Osteoblast (primary cell): ENCODE measurements around the gene GRM6. TPM values are rescaled to one million over a fixed set of nuclear protein-coding genes. Genes with fewer than 3 reads are reported as not detected.

ENCODE experiments used
- DNase-seq: peaks from one replicate; pipeline ENCODE4 v3.0.0; 2011; ENCODE audit warnings: low spot score, mixed read lengths; ENCODE audit not compliant: insufficient read length; ENCODE audit errors: missing footprints
- H2AFZ ChIP-seq: 2 replicates; pipeline ENCODE4 v1.6.0; 2011; ENCODE audit warnings: mild to moderate bottlenecking, low read length
- H3K27ac ChIP-seq: 2 replicates; pipeline ENCODE4 v1.5.1; 2011; ENCODE audit warnings: mild to moderate bottlenecking, low read depth, low read length, moderate library complexity
- H3K27me3 ChIP-seq: 2 replicates; pipeline ENCODE4 v1.6.0; 2012; ENCODE audit warnings: mild to moderate bottlenecking, control low read depth, inconsistent platforms, low read length, moderate library complexity; ENCODE audit not compliant: insufficient read depth
- H3K36me3 ChIP-seq: 2 replicates; pipeline ENCODE4 v1.5.1; 2011; ENCODE audit warnings: mild to moderate bottlenecking, low read length, control low read depth, moderate library complexity; ENCODE audit not compliant: insufficient read depth
- H3K4me1 ChIP-seq: 2 replicates; pipeline ENCODE4 v1.5.1; 2011; ENCODE audit warnings: mild to moderate bottlenecking, low read length, control low read depth, moderate library complexity; ENCODE audit not compliant: insufficient read depth
- H3K4me2 ChIP-seq: 2 replicates; pipeline ENCODE4 v1.6.0; 2011; ENCODE audit warnings: mild to moderate bottlenecking, low read length; ENCODE audit not compliant: insufficient read depth
- H3K4me3 ChIP-seq: fragments of 200-600 bp; sonication (generic); 3 replicates; pipeline ENCODE4 v1.5.1; 2012; ENCODE audit warnings: mild to moderate bottlenecking, low read length, inconsistent platforms; ENCODE audit not compliant: insufficient read depth
- H3K79me2 ChIP-seq: 2 replicates; pipeline ENCODE4 v1.6.0; 2012; ENCODE audit warnings: mild to moderate bottlenecking, low read length, control low read depth, inconsistent platforms; ENCODE audit not compliant: insufficient read depth
- H3K9me3 ChIP-seq: 2 replicates; pipeline ENCODE4 v1.5.1; 2011; ENCODE audit warnings: low read depth, low read length, control low read depth
- H4K20me1 ChIP-seq: 2 replicates; pipeline ENCODE4 v1.6.0; 2012; ENCODE audit warnings: mild to moderate bottlenecking, low read length, control low read depth; ENCODE audit not compliant: insufficient read depth
- CTCF ChIP-seq: IDR thresholded peaks from 2 replicates; pipeline ENCODE4 v1.5.1; 2011; ENCODE audit warnings: mild to moderate bottlenecking, low read depth, low read length, moderate library complexity; ENCODE audit errors: extremely low read depth
- total RNA-seq: library from RNA; depleted of rRNA; stranded (reverse); fragments of >200 nt; gene quantifications from 2 replicates; pipeline ENCODE4 v1.2.3, GENCODE V29; 2012

Gene GRM6
- total RNA-seq, 1 donor = not detected

GRCh38 chr5:178989311-178989710 is 5.8 kb downstream of the GRM6 start:
- H3K27me3 ChIP-seq = peaks cover 5% of the 10 kb centered on the region
- no peak overlapping the region for H2AFZ ChIP-seq
- no peak overlapping the region for H3K4me3 ChIP-seq
- H3K79me2 ChIP-seq = no peaks in the 10 kb centered on the region
- H3K9me3 ChIP-seq = no peaks in the 10 kb centered on the region
- no peaks in the 10 kb centered on the region for H3K36me3 ChIP-seq
- no peak overlapping the region for H3K4me2 ChIP-seq
- no peaks in the 10 kb centered on the region for H3K4me1 ChIP-seq
- H3K27ac ChIP-seq = no peak overlapping the region
- peak; percentile 72 for DNase-seq
- TF ChIP-seq CTCF = no peak
- H4K20me1 ChIP-seq = no peaks in the 10 kb centered on the region

DNA sequence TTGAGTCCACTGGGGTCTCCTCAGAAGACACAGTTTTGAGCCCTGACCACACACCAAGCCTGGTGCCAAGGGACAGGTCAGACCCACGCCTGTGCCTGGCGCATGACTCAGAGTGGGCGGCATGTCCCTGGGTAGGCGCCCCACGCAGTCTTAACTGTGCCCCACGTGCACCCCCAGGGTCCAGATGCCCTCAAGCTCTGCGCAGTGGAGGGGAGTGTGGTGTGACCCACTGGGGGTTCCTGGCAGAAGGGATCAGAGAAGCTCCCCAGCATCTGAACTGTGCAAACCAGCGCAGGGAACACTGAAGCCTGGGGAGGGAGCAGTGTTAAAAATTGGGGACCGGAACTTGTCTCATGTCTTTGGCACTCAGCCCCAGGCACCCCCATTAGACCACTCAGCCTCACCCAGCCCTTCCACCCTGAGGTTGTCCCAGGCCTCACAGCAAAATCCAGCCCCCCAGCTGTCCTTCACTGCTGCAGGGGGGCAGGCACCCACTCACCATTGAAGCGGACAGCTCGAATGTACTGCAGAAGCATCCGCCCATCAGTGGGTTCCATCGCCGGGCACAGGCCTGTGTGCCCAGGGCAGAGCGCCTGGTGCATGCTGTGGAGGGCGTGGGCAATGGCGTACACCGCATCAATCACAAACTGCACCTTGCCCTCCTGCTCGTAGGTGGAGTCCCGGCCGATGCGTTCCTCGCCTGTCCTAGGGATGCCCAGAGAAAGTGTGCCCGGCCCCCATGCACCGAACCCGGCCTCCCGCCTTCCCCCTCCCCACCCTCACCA is 6.5 kb downstream of the GRM6 start:
- Histone ChIP-seq H3K4me3 (no peak overlapping the region), H3K36me3 (no peaks in the 10 kb centered on the region), H3K27me3 (no peaks in the 10 kb centered on the region), H3K27ac (no peak overlapping the region), H2AFZ (no peak overlapping the region), H3K9me3 (peaks cover under 1% of the 10 kb centered on the region), H3K4me1 (no peaks in the 10 kb centered on the region), H3K79me2 (no peaks in the 10 kb centered on the region), H4K20me1 (no peaks in the 10 kb centered on the region), H3K4me2 (no peak overlapping the region)
- peak; percentile 27 for DNase-seq
- TF ChIP-seq CTCF = no peak

- Histone ChIP-seq H3K27me3 (no peaks in the 10 kb centered on the region), H2AFZ (no peak overlapping the region), H3K4me1 (no peaks in the 10 kb centered on the region), H3K9me3 (peaks cover 4% of the 10 kb centered on the region), H4K20me1 (no peaks in the 10 kb centered on the region), H3K79me2 (no peaks in the 10 kb centered on the region), H3K36me3 (no peaks in the 10 kb centered on the region), H3K27ac (no peak overlapping the region), H3K4me2 (no peak overlapping the region), H3K4me3 (no peak overlapping the region)
- peak; percentile 66 for DNase-seq
- TF ChIP-seq CTCF = no peak
Measured at GRCh38 chr5:178986326-178986960, 8.7 kb downstream of the GRM6 start.
